ENCODE results near the gene SLC9A3. TPM values are rescaled to one million over a fixed set of nuclear protein-coding genes. Genes with fewer than 3 reads are reported as not detected.
A peak's percentile ranks its signal among the peaks of the same experiment; 100 is the strongest.

SLC9A3 gene
- total and polyA plus RNA-seq, 4 donors = 0.94 to 3.8 (median 1.5) TPM

- Histone ChIP-seq H3K9ac (ENCODE audit: insufficient read depth in 1 of 2, low read length in 2 of 2) (no peak overlapping the region), H3K27me3 (ENCODE audit: control insufficient read depth in 3 of 3, insufficient read depth in 3 of 3, low read length in 2 of 3) (no peaks in the 10 kb centered on the region), H3K27ac (ENCODE audit: low read depth in 1 of 2, low read length in 1 of 2) (no peak overlapping the region), H3K36me3 (ENCODE audit: control insufficient read depth in 4 of 4, insufficient read depth in 4 of 4, low read length in 4 of 4) (peaks cover 31 to 61% (median 53%) of the 10 kb centered on the region in 4 donors), H3K4me1 (ENCODE audit: control insufficient read depth in 5 of 5, insufficient read depth in 5 of 5, low read length in 5 of 5) (peaks cover 0 to 7% (median 0%) of the 10 kb centered on the region in 5 donors), H3K9me3 (ENCODE audit: control insufficient read depth in 4 of 4, insufficient read depth in 3 of 4, low read length in 3 of 4) (peaks cover 0 to 14% (median 5%) of the 10 kb centered on the region in 4 donors), H3K4me3 (no peak overlapping the region)
- DNase-seq (no peak), ATAC-seq (ENCODE audit: insufficient read depth, low FRiP score) (no peak)
- WGBS, 2 donors = 89 to 90% methylated on average over 5 of the region's 5 CpGs
- TF ChIP-seq, protein P1, sequence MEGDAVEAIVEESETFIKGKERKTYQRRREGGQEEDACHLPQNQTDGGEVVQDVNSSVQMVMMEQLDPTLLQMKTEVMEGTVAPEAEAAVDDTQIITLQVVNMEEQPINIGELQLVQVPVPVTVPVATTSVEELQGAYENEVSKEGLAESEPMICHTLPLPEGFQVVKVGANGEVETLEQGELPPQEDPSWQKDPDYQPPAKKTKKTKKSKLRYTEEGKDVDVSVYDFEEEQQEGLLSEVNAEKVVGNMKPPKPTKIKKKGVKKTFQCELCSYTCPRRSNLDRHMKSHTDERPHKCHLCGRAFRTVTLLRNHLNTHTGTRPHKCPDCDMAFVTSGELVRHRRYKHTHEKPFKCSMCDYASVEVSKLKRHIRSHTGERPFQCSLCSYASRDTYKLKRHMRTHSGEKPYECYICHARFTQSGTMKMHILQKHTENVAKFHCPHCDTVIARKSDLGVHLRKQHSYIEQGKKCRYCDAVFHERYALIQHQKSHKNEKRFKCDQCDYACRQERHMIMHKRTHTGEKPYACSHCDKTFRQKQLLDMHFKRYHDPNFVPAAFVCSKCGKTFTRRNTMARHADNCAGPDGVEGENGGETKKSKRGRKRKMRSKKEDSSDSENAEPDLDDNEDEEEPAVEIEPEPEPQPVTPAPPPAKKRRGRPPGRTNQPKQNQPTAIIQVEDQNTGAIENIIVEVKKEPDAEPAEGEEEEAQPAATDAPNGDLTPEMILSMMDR (IDR thresholded peaks at IDR 0.05; ENCODE audit: control extremely low read depth, extremely low read depth) = no peak
Observed at GRCh38 chr5:449151-449550, 75.1 kb downstream of the SLC9A3 start.

DNA sequence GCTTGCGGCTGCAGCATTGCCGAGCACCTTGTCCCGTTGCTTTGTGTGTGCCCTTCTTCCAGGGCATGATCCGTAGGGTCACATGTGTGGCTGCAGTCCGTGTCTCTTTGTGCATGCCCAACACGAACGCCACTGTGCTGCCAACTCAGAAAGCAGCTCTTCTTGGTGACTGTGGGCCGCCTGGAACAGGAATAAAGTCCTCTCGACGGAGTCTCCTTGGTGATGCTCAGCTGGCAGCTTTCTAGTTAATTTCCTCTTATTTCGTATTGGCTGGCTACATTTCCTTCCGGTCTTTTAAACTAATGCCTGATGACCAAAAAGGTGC is 75.5 kb downstream of the SLC9A3 start:
- peaks cover 0 to 11% (median 2%) of the 10 kb centered on the region in 5 donors for H3K4me1 ChIP-seq (ENCODE audit: control insufficient read depth in 5 of 5, insufficient read depth in 5 of 5, low read length in 5 of 5)
- TF ChIP-seq, protein P1 (IDR thresholded peaks at IDR 0.05; ENCODE audit: control extremely low read depth, extremely low read depth) = no peak
- no peaks in the 10 kb centered on the region for H3K27me3 ChIP-seq (ENCODE audit: control insufficient read depth in 3 of 3, insufficient read depth in 3 of 3, low read length in 2 of 3)
- ATAC-seq (ENCODE audit: insufficient read depth, low FRiP score) (no peak), DNase-seq (no peak)
- WGBS, 2 donors = 85 to 87% methylated on average over 12 of the region's 12 CpGs
- no peak overlapping the region for H3K9ac ChIP-seq (ENCODE audit: insufficient read depth in 1 of 2, low read length in 2 of 2)
- no peak overlapping the region for H3K4me3 ChIP-seq
- peaks cover 27 to 58% (median 50%) of the 10 kb centered on the region in 4 donors for H3K36me3 ChIP-seq (ENCODE audit: control insufficient read depth in 4 of 4, insufficient read depth in 4 of 4, low read length in 4 of 4)
- H3K27ac ChIP-seq (ENCODE audit: low read depth in 1 of 2, low read length in 1 of 2) = no peak overlapping the region
- peaks cover 0 to 14% (median 5%) of the 10 kb centered on the region in 4 donors for H3K9me3 ChIP-seq (ENCODE audit: control insufficient read depth in 4 of 4, insufficient read depth in 3 of 4, low read length in 3 of 4)

- H3K27ac ChIP-seq (ENCODE audit: low read depth in 1 of 2, low read length in 1 of 2) = peak overlapping the region in 1 of 2 donors; percentile 47
- H3K9me3 ChIP-seq (ENCODE audit: control insufficient read depth in 4 of 4, insufficient read depth in 3 of 4, low read length in 3 of 4) = peaks cover 0 to 14% (median 5%) of the 10 kb centered on the region in 4 donors
- no peak overlapping the region for H3K9ac ChIP-seq (ENCODE audit: insufficient read depth in 1 of 2, low read length in 2 of 2)
- H3K27me3 ChIP-seq (ENCODE audit: control insufficient read depth in 3 of 3, insufficient read depth in 3 of 3, low read length in 2 of 3) = no peaks in the 10 kb centered on the region
- no peak overlapping the region for H3K4me3 ChIP-seq
- H3K36me3 ChIP-seq (ENCODE audit: control insufficient read depth in 4 of 4, insufficient read depth in 4 of 4, low read length in 4 of 4) = peaks cover 23 to 54% (median 46%) of the 10 kb centered on the region in 4 donors
- 60 to 83% methylated on average over 17 to 21 of the region's 21 CpGs for WGBS, 2 donors
- H3K4me1 ChIP-seq (ENCODE audit: control insufficient read depth in 5 of 5, insufficient read depth in 5 of 5, low read length in 5 of 5) = peaks cover 0 to 14% (median 2%) of the 10 kb centered on the region in 5 donors
- DNase-seq (peak in 1 of 3 donors; percentile 10), ATAC-seq (ENCODE audit: insufficient read depth, low FRiP score) (peak; percentile 64)
- TF ChIP-seq, protein P1 (IDR thresholded peaks at IDR 0.05; ENCODE audit: control extremely low read depth, extremely low read depth) = no peak
Observed at GRCh38 chr5:448061-448765, 76.0 kb downstream of the SLC9A3 start.

Measured in lung (tissue), 12 donors.